Natural killer cell (primary cell): Measurements from ENCODE around the gene WTAP. TPM values are rescaled to one million over a fixed set of nuclear protein-coding genes. Genes with fewer than 3 reads are reported as not detected.
A peak's percentile ranks its signal among the peaks of the same experiment; 100 is the strongest.

Experiments used
- ATAC-seq, 3 donors: fragments of 150-1000 bp in 2 of 3; fragments of 200-7000 bp in 1 of 3; cut with Tn5 transposase; 1 replicate in 1 of 3; 2 replicates in 2 of 3; pipeline ENCODE4 v1.10.0; 2021; ENCODE audit warnings: mild to moderate bottlenecking in 2 of 3, moderate library complexity in 2 of 3
- DNase-seq, 2 donors: peaks; one replicate each; pipeline versions ENCODE4 v3.0.0 to v3.0.0-alpha.2; 2013 to 2021; ENCODE audit warnings: mixed read lengths in 1 of 2
- H3K27ac ChIP-seq: one replicate; pipeline ENCODE4 v1.5.1; 2013; ENCODE audit warnings: mild to moderate bottlenecking, low read length
- H3K27me3 ChIP-seq: one replicate; pipeline ENCODE4 v1.6.1; 2013; ENCODE audit warnings: low read length; ENCODE audit not compliant: control insufficient read depth, insufficient read depth
- H3K36me3 ChIP-seq: one replicate; pipeline ENCODE4 v1.6.1; 2013; ENCODE audit warnings: low read length; ENCODE audit not compliant: control insufficient read depth, insufficient read depth
- H3K4me1 ChIP-seq: one replicate; pipeline ENCODE4 v1.6.1; 2013; ENCODE audit warnings: low read length; ENCODE audit not compliant: control insufficient read depth, insufficient read depth
- H3K4me3 ChIP-seq: one replicate; pipeline ENCODE4 v1.5.1; 2013; ENCODE audit warnings: low read length
- H3K9me3 ChIP-seq: one replicate; pipeline ENCODE4 v1.6.1; 2013; ENCODE audit warnings: low read length; ENCODE audit not compliant: control insufficient read depth, insufficient read depth
- H3K27ac Mint-ChIP-seq, 2 donors: one replicate each; pipeline ENCODE4 v1.8.0; 2022; ENCODE audit warnings: mild to moderate bottlenecking in 2 of 2, mixed read lengths in 2 of 2, moderate library complexity in 1 of 2
- H3K27me3 Mint-ChIP-seq, 2 donors: one replicate each; pipeline ENCODE4 v1.8.0; 2022; ENCODE audit warnings: low read depth in 2 of 2, mixed read lengths in 2 of 2
- H3K36me3 Mint-ChIP-seq: one replicate; pipeline ENCODE4 v1.8.0; 2022; ENCODE audit warnings: mixed read lengths
- H3K4me1 Mint-ChIP-seq, 2 donors: one replicate each; pipeline ENCODE4 v1.8.0; 2022; ENCODE audit warnings: mixed read lengths in 2 of 2
- H3K4me3 Mint-ChIP-seq: one replicate; pipeline ENCODE4 v1.8.0; 2022; ENCODE audit warnings: mild to moderate bottlenecking, moderate library complexity, mixed read lengths
- H3K9me3 Mint-ChIP-seq, 2 donors: one replicate each; pipeline ENCODE4 v1.8.0; 2022; ENCODE audit warnings: mixed read lengths in 2 of 2
- WGBS: methylation state at CpG from one replicate; pipeline ENCODE4 v1.1.7; 2013; ENCODE audit warnings: missing lambda C conversion rate; ENCODE audit not compliant: insufficient coverage; 5-methylcytosine and 5-hydroxymethylcytosine counted together
- intact Hi-C: fragments of 100-400 bp; cut with micrococcal nuclease; formaldehyde crosslinking; loops from one replicate; pipeline ENCODE4 v1.14.2; 2022
- total RNA-seq, 4 donors: library from RNA; stranded (reverse); fragments of 120-200 nt in 1 of 4; gene quantifications; one replicate each; pipeline versions ENCODE4 v1.2.3 to v1.2.4, GENCODE V29; 2013 to 2022
- TF ChIP-seq, protein P1 (sequence below): fragments of 200-600 bp; IDR thresholded peaks from one replicate; pipeline ENCODE4 v1.8.0; 2022; ENCODE audit warnings: antibody characterized with exemption

WTAP gene
- total RNA-seq, 3 donors from 2014 or later (not counting 1 experiment from before 2014, with no cell fraction given): 141 to 167 (median 164) TPM

DNA sequence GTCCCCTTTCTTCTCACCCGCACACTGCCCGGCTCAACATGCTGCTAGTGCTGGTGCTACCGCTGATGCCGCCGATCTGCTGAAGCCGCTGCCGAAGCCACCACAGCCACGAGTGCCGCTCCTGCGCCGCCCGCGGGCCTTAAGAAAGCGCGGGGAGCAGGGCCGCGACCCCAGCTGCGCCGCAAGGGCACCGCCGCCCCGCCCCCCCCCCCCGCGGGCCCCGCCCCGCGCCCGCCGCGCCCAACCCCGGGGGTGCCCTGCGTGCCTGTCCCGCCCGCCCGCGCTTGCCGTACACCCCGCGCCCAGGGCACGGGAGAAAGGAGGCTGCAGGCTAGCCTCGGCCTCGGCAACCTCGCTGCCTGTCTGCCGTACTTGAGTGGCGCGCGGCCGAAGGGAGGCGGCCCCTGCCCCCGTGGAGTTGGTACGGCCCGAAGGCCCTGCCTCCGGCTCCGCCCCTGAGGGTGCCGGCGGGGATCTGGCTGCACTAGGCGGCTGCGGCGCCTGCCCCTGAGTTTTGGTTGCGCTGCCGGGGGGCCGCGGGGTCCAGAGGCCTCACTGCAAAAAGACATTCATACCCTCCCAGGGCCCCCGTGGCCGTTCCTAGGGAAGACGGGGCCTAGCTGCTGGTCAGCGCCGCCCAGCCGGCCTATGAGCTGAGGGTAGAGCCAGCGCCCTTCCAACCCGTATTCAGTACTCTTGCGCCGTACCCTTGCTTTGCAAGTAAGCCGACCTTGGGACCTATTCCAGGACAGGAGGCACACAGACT, 34.0 kb upstream of the WTAP start, which contains the start of gene SOD2:
Gene SOD2, minus strand, starts transcription at position 114 of the 766 bp plus-strand sequence. Its CDS starts 74 bp downstream, at position 40.
- Histone ChIP-seq H3K9me3 (no peaks in the 10 kb centered on the region), H3K4me3 (peak within 1 kb of the TSS; percentile 58), H3K36me3 (peaks cover 3% of the 10 kb centered on the region), H3K27me3 (no peaks in the 10 kb centered on the region), H3K4me1 (peaks cover 26% of the 10 kb centered on the region), H3K27ac (peak within 1 kb of the TSS; percentile 88)
- Mint-ChIP-seq H3K4me1 (peaks cover 32 to 36% of the 10 kb centered on the region in 2 donors), H3K9me3 (no peaks in the 10 kb centered on the region), H3K27me3 (no peaks in the 10 kb centered on the region), H3K4me3 (peak within 1 kb of the TSS; percentile 90), H3K36me3 (no peaks in the 10 kb centered on the region), H3K27ac (peak within 1 kb of the TSS; percentile 58 to 90)
- TF ChIP-seq, protein P1, sequence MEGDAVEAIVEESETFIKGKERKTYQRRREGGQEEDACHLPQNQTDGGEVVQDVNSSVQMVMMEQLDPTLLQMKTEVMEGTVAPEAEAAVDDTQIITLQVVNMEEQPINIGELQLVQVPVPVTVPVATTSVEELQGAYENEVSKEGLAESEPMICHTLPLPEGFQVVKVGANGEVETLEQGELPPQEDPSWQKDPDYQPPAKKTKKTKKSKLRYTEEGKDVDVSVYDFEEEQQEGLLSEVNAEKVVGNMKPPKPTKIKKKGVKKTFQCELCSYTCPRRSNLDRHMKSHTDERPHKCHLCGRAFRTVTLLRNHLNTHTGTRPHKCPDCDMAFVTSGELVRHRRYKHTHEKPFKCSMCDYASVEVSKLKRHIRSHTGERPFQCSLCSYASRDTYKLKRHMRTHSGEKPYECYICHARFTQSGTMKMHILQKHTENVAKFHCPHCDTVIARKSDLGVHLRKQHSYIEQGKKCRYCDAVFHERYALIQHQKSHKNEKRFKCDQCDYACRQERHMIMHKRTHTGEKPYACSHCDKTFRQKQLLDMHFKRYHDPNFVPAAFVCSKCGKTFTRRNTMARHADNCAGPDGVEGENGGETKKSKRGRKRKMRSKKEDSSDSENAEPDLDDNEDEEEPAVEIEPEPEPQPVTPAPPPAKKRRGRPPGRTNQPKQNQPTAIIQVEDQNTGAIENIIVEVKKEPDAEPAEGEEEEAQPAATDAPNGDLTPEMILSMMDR: no peak
- DNase-seq: peak; percentile 83 to 90
- intact Hi-C loops: loop anchor here (1.0 to 10.0 kb wide), 4 partner anchors 33 to 281 kb away; partner anchors contain the start of genes TCP1 and WTAP
- under 1% methylated on average over 74 of the region's 74 CpGs for WGBS
- ATAC-seq: peak; percentile 83 to 88 (median 84)

DNA sequence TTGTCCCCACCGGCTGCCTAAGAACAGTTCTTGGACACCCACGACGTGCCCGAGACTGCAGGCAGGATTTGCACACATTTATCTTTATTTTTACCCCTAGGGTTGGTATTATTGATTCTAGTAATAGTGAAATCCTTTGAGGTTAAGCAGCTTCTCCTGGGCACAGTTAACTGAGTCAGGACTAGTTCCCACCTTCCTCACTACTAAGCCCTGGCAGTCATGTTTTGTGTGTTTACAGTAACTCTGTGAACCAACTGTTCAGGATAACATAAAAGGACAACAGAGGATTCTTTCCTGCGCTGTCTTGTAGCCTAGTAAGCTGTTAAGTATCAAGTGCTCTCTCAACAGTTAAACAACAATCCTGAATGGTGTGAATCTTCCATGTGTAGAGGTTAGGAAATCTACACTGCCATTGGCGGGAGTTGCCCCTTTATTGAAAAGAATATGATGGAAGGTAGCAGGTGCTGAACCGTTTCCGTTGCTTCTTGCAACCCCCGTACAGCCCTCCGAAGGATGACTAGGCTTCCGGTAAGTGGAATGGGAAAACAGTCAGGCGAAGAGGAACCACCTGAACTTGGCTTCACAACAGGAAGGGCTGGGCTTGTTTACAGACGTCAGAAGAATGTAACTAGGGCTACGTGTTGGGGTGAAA, 33.3 kb upstream of the WTAP start:
- H3K4me3 ChIP-seq: peak overlapping the region; percentile 58
- H3K36me3 Mint-ChIP-seq: no peaks in the 10 kb centered on the region
- ATAC-seq (no peak), DNase-seq (peak in 1 of 2 donors; percentile 79)
- peak overlapping the region; percentile 88 for H3K27ac ChIP-seq
- H3K9me3 Mint-ChIP-seq: no peaks in the 10 kb centered on the region
- no peaks in the 10 kb centered on the region for H3K9me3 ChIP-seq
- H3K27ac Mint-ChIP-seq: peak overlapping the region; percentile 58 to 90
- H3K27me3 ChIP-seq: no peaks in the 10 kb centered on the region
- H3K4me1 Mint-ChIP-seq: peaks cover 29 to 32% of the 10 kb centered on the region in 2 donors
- WGBS: 20% methylated on average over 10 of the region's 14 CpGs
- no peaks in the 10 kb centered on the region for H3K27me3 Mint-ChIP-seq
- TF ChIP-seq, protein P1: no peak
- H3K36me3 ChIP-seq: peaks cover 2% of the 10 kb centered on the region
- peak overlapping the region; percentile 90 for H3K4me3 Mint-ChIP-seq
- peaks cover 26% of the 10 kb centered on the region for H3K4me1 ChIP-seq
- intact Hi-C loops: loop anchor here (1.0 to 10.0 kb wide), 4 partner anchors 33 to 281 kb away; partner anchors contain the start of genes TCP1 and WTAP

DNA sequence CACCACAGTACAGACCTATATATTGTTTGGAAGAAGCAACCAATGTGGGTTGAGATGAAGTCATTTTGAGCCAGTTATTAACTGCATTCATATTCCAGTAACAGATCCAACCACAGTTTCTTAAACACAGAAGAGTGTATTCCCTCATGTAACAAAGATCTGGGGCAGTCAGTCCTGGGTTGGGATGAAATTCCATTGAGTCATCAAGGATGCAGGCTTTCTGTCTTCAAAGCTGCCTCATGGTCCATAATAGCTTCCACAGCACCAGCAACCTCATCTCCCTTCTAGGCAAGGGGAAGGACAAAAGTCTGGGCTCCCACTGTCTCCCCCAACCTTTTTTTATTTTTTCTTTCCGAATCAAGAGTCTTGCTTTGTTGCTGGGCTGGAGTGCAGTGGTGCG, 31.3 kb upstream of the WTAP start:
- intact Hi-C loops: loop anchor here (10.0 kb wide), 2 partner anchors 159 to 279 kb away; no protein-coding TSS in a partner anchor
- H3K27ac ChIP-seq: no peak overlapping the region
- no peak for DNase-seq
- no peak overlapping the region for H3K27ac Mint-ChIP-seq
- H3K27me3 Mint-ChIP-seq: no peaks in the 10 kb centered on the region
- H3K4me3 ChIP-seq: no peak overlapping the region
- H3K36me3 ChIP-seq: no peaks in the 10 kb centered on the region
- H3K4me1 Mint-ChIP-seq: peaks cover 24 to 31% of the 10 kb centered on the region in 2 donors
- H3K9me3 ChIP-seq: no peaks in the 10 kb centered on the region
- TF ChIP-seq, protein P1: no peak
- no peak overlapping the region for H3K4me3 Mint-ChIP-seq
- no peaks in the 10 kb centered on the region for H3K36me3 Mint-ChIP-seq
- no peak for ATAC-seq
- peaks cover 26% of the 10 kb centered on the region for H3K4me1 ChIP-seq
- 97% methylated on average over 2 of the region's 2 CpGs for WGBS
- no peaks in the 10 kb centered on the region for H3K27me3 ChIP-seq
- no peaks in the 10 kb centered on the region for H3K9me3 Mint-ChIP-seq
